ENCODE results near the gene TSKU.
"Not testable (repeated sequence)": the region's sequence is repeated elsewhere in the genome, so short reads cannot be mapped to it uniquely, and the experiment has no call there.

Gene TSKU

DNA sequence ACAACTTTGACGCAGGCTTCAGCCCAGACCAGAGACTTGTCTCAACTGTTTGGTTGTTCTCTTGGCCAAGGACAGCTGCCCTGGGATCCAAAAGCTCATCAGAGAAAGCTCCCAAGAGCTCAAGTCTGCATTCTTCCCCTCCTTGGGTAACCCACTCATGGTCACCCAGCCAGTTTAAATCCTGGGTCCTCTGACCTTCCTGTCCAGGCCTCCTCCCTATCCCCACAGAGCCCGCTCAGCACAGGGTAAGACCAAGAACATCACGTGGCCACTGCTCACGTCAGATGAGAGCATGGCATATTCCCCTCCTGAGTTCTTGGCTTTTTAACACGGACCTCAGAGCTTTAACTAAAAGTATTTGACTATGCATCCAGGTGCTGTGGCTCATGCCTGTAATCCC, 25.8 kb downstream of the TSKU start:
- Mint-ChIP-seq H3K36me3 (ENCODE audit: low read depth) (no peaks in the 10 kb centered on the region), H3K9me3 (peaks cover 12% of the 10 kb centered on the region), H3K4me3 (no peak overlapping the region), H3K4me1 (peaks cover 41% of the 10 kb centered on the region), H3K27me3 (ENCODE audit: low read depth, poor library complexity) (no peaks in the 10 kb centered on the region), H3K27ac (no peak overlapping the region)
- TF ChIP-seq, protein P1, sequence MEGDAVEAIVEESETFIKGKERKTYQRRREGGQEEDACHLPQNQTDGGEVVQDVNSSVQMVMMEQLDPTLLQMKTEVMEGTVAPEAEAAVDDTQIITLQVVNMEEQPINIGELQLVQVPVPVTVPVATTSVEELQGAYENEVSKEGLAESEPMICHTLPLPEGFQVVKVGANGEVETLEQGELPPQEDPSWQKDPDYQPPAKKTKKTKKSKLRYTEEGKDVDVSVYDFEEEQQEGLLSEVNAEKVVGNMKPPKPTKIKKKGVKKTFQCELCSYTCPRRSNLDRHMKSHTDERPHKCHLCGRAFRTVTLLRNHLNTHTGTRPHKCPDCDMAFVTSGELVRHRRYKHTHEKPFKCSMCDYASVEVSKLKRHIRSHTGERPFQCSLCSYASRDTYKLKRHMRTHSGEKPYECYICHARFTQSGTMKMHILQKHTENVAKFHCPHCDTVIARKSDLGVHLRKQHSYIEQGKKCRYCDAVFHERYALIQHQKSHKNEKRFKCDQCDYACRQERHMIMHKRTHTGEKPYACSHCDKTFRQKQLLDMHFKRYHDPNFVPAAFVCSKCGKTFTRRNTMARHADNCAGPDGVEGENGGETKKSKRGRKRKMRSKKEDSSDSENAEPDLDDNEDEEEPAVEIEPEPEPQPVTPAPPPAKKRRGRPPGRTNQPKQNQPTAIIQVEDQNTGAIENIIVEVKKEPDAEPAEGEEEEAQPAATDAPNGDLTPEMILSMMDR (IDR thresholded peaks at IDR 0.05), result no peak
- no peak for DNase-seq

GRCh38 chr11:76810151-76810853, 27.1 kb downstream of the TSKU start:
- Mint-ChIP-seq H3K27me3 (ENCODE audit: low read depth, poor library complexity) (no peaks in the 10 kb centered on the region), H3K4me3 (no peak overlapping the region), H3K4me1 (peaks cover 41% of the 10 kb centered on the region), H3K9me3 (peaks cover 25% of the 10 kb centered on the region), H3K36me3 (ENCODE audit: low read depth) (peaks cover 1% of the 10 kb centered on the region), H3K27ac (no peak overlapping the region)
- TF ChIP-seq, protein P1 (IDR thresholded peaks at IDR 0.05), result peak; percentile 39
- no peak for DNase-seq

- Mint-ChIP-seq H3K4me1 (peaks cover 32% of the 10 kb centered on the region), H3K9me3 (peaks cover 35% of the 10 kb centered on the region), H3K27ac (no peak overlapping the region), H3K36me3 (ENCODE audit: low read depth) (peaks cover 11% of the 10 kb centered on the region), H3K27me3 (ENCODE audit: low read depth, poor library complexity) (no peaks in the 10 kb centered on the region), H3K4me3 (no peak overlapping the region)
- no peak for DNase-seq
- TF ChIP-seq, protein P1 (IDR thresholded peaks at IDR 0.05), result no peak
These were observed 28.1 kb downstream of the TSKU start for GRCh38 chr11:76811259-76811658.

GRCh38 chr11:76814414-76814813, 31.3 kb downstream of the TSKU start:
- TF ChIP-seq, protein P1 (IDR thresholded peaks at IDR 0.05), result no peak
- no peak overlapping the region for H3K4me3 Mint-ChIP-seq
- H3K4me1 Mint-ChIP-seq, result peaks cover 10% of the 10 kb centered on the region
- H3K36me3 Mint-ChIP-seq (ENCODE audit: low read depth), result peaks cover 18% of the 10 kb centered on the region
- no peaks in the 10 kb centered on the region for H3K27me3 Mint-ChIP-seq (ENCODE audit: low read depth, poor library complexity)
- H3K9me3 Mint-ChIP-seq, result peaks cover 58% of the 10 kb centered on the region
- DNase-seq, result no peak
- H3K27ac Mint-ChIP-seq, result no peak overlapping the region

DNA sequence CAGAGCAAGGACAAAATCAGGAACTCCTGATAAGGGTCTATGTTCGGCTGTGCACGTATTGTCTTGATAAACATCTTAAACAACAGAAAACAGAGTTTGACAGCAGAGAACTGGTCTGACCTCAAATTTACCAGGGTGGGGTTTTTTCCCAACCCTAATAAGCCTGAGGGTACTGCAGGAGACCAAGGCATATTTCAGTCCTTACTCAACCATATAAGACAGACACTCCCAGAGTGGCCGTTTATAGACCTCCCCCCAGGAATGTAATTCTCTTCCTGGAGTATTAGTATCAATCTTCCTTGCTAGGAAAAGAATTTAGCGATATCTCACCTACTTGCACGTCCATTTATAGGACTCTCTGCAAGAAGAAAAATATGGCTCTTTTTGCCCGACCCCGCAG, 32.5 kb downstream of the TSKU start:
- not testable (repeated sequence) for H3K4me3 Mint-ChIP-seq; H3K27ac Mint-ChIP-seq; H3K27me3 Mint-ChIP-seq (ENCODE audit: low read depth, poor library complexity); DNase-seq; H3K4me1 Mint-ChIP-seq
- H3K36me3 Mint-ChIP-seq (ENCODE audit: low read depth), result peaks cover 18% of the 10 kb centered on the region
- H3K9me3 Mint-ChIP-seq, result peaks cover 70% of the 10 kb centered on the region

GRCh38 chr11:76820184-76820566, 37.0 kb downstream of the TSKU start:
- Mint-ChIP-seq H3K36me3 (ENCODE audit: low read depth) (peaks cover 28% of the 10 kb centered on the region), H3K27me3 (ENCODE audit: low read depth, poor library complexity) (no peaks in the 10 kb centered on the region), H3K4me1 (peaks cover 12% of the 10 kb centered on the region), H3K4me3 (no peak overlapping the region), H3K9me3 (peaks cover 61% of the 10 kb centered on the region), H3K27ac (no peak overlapping the region)
- TF ChIP-seq, protein P1 (IDR thresholded peaks at IDR 0.05), result no peak
- no peak for DNase-seq

GRCh38 chr11:76821396-76821795, 38.2 kb downstream of the TSKU start:
- not testable (repeated sequence) for DNase-seq; H3K4me3 Mint-ChIP-seq; H3K27ac Mint-ChIP-seq; H3K27me3 Mint-ChIP-seq (ENCODE audit: low read depth, poor library complexity)
- Mint-ChIP-seq H3K36me3 (ENCODE audit: low read depth) (peaks cover 16% of the 10 kb centered on the region), H3K4me1 (peaks cover 12% of the 10 kb centered on the region), H3K9me3 (peaks cover 50% of the 10 kb centered on the region)

Data from nephron progenitor cell (in vitro differentiated cells).